HuH-7 (cell line): ENCODE data around the gene PSMF1.
"Not testable (repeated sequence)": the region's sequence is repeated elsewhere in the genome, so short reads cannot be mapped to it uniquely, and the experiment has no call there.

Experiments used
- DNase-seq: peaks from one replicate; pipeline ENCODE4 v3.0.0; 2011; ENCODE audit warnings: low spot score

Gene PSMF1

GRCh38 chr20:1122388-1123315, 4.2 kb downstream of the PSMF1 start:
- peak; percentile 54 for DNase-seq

DNA sequence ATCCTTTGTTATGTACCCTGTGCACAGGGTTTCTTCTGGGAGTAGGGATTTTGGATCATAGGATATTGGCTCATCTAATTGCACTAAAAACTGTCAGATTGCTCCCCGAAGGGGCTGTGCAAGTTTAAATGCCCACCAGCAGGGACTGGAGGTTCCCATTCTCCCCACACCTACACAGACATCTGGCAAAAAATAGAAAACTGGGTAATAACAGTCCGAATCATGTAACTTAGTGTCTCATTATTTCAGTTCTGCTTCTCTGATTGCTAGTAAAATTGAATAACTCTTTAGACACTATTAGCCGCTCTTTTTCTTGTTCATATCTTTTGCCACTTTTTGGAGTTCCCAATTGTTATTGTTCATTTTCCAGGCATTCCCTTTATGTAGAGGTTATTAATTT, 5.3 kb downstream of the PSMF1 start:
- no peak for DNase-seq

DNA sequence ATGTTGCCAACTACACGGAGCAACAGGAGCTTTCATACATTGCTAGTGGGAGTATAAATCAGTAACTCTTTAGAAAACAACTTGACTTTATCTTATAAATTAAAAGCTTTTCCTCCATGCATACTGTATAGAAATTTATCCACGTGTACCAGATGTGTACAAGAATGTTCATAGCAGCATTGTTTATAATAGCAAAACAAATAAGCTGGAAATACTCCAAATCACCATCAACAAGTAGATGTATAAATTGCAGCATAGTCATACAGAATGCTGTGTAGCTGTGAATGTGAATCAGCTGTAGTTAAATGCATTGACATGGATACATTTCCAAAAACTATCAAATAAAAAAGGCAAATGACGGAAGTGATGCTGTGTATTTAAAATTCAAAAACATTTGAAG, 6.0 kb downstream of the PSMF1 start:
- no peak for DNase-seq

GRCh38 chr20:1125277-1125676, 6.9 kb downstream of the PSMF1 start:
- no peak for DNase-seq

- no peak for DNase-seq
Measured at GRCh38 chr20:1127840-1128239, 9.4 kb downstream of the PSMF1 start.

DNA sequence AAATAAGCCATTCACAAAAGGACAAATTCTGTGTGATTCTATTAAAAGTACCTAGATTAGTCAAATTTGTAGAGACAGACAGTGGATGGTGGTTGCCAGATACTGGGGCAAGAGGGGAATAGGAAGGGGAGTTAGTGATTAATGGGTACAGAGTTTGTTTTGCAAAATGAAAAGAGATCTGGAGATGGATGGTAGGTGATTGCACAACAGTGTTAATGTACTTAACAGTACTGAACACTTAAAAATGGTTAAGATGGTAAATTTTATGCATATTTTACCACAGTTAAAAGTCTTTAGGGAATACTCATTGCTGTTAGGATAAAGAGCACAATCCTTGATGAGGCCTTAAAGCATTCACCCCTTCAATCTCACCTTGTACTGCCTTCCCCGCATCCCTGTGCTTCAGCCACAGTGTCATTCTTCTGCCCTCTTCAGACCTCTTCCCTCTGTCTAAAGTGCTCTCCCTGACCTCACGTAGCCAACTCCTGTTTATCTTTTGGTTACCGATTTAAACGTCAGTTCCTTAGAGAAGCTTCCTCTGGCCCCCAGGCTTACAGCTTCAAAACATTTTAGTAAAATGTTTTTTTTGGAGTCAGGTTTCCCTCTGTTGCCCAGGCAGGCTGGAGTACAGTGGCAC, 11.8 kb downstream of the PSMF1 start:
- DNase-seq, result no peak

DNA sequence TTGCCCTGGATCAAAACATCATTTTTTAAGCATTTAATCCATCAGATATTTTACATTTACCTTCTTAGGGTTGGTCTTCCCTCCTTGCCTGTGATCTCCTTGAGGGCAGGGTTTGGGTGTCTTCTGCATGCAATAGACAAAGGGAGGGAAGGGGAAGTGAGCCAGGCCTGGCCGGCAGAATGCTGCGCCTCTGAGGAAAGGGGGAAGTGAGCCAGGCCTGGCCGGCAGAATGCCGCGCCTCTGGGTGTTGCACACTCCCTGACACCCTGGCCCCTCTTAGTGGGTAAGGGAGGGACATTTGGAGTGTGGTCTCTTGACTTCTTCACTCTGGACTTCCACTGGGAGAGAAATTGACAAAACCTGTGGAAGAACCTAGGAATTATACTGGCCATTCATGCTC, 12.4 kb downstream of the PSMF1 start:
- DNase-seq, result no peak

DNA sequence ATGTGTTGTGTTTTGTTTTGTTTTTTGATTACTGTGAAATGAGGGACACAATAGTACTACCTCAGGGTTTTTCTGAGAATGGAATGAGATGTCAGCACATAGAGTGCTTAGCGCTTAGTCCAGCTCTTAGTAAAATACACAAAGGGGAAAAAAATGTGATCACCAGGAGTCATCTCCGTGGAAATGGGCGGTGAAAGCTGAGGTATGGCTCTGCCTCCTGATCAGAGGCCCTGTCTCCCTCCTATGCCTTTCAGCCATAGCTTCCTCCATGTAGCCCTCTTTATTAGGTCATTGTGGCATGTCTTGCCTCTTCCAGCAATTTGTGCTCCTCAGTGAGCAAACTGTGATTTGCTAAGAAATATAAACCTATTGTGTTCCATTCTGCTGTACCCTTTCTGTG, 13.0 kb downstream of the PSMF1 start:
- DNase-seq, result no peak

DNA sequence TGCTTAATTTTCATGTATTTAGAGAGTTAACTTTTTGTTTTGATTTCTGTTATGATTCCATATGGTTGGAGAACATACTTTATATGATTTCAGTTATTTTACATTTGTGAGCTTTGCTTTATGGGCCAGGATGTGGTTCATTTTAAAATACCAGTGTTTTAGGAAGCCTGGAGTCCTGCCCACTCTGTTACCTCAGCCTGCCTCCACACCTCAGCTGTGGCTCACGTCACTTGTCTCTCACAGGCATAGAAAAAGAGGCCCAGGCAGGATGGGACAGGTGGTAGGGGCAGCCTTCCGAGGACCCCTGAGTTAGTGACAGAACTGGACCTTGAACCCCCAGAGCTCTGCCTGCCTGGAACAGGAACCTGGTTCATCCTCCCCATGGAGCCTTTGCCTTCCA, 16.0 kb downstream of the PSMF1 start:
- no peak for DNase-seq

GRCh38 chr20:1134836-1135235, 16.4 kb downstream of the PSMF1 start:
- DNase-seq, result no peak

GRCh38 chr20:1137236-1137635, 18.8 kb downstream of the PSMF1 start:
- DNase-seq, result no peak

DNA sequence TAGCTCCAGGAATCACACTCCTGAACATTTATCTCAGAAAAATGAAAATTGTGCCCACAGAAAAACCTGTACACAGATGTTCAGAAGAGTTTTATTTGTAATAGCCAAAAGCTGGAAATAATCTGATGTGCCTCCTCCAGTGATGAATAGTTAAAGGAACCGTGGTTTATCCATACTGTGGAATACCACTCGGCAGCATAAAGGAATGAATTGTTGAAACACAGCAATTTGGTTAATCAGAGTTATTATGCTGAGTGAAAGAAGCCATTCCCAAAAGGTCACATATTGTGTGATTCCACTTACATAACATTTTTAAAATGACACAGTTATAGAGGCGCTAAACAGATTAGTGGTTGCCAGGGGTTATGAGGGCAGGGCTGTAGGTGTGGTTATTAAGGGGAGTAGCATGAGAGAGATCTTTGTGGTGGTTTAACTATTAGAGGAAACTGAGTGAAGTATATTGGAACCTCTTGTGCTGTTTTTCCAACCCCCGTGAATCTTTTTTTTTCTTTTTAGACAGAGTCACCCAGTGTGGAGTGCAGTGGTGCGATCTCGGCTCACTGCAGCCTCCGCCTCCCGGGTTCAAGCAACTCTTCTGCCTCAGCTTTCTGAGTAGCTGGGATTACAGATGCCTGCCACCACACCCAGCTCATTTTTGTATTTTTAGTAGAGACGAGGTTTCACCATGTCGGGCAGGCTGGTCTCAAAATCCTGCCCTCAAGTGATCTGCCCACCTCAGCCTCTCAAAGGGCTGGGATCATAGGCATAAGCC, 26.2 kb downstream of the PSMF1 start:
- no peak for DNase-seq

GRCh38 chr20:1146957-1147356, 28.6 kb downstream of the PSMF1 start:
- no peak for DNase-seq

DNA sequence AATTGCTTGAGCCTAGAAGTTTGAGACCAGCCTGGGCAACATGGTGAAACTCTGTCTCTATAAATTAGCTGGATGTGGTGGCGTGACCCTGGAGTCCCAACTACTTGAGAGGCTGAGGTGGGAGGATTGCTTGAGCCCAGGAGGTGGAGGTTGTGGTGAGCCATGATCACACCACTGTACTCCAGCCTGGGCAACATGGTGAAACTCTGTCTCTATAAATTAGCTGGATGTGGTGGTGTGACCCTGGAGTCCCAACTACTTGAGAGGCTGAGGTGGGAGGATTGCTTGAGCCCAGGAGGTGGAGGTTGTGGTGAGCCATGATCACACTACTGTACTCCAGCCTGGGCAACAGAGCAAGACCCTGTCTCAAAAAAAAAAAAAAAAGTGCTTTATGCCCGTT, 31.4 kb downstream of the PSMF1 start:
- not testable (repeated sequence) for DNase-seq

DNA sequence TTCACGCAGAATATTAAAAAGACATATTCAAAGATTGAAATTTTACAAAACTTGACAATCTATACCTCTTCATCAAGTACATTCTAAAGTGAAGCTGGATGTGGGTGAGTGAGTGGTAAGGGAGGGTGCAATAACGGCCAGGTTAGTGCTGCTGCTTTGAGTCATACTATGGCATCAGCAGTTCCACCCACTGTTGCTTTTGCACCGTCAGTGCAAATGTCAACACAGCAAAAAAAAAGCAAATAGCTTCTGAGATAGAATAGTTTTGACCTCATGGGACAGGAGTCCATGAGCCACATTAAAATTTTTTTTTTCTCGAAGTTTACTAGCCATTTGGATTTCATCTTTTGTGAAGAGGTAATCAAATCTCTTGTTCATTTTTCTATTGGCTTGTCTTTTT, 31.8 kb downstream of the PSMF1 start:
- DNase-seq, result peak; percentile 36

DNA sequence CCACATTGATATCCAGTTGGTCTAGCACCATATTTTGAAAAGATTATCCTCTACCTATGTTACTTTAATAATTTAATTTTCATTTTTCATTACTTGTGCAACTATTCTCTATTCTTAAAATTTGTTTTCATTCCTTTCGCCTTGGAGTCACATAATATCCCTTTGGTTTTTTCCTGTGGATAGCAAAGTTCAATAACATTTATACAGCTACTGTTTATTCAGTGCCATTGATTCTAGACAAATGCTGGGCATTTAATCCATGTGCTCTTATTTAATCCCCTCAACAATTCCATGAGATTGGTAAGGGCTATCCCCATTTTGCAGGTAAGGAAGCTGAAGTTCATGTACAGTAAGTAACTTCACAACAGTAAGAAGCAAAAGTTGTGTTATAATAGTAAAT, 32.6 kb downstream of the PSMF1 start:
- DNase-seq, result no peak

DNA sequence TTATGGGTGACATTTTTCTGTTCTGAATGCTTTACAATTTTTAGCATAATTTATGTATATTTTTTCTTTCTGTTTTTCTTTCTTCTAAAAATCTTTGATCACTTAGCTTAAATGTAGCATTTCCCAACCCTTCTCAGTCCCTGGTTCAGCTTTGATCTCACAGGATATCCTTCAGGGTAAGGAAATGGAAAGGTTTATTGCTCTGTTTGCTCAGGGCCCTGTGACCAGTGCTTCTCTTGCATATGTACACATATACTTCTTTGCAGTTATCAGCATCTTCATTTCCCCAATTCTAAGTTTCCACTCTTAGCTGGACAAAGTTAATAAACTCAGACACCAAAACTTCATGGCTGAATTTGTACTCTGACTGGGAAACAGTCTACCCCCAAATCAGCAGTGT, 35.8 kb downstream of the PSMF1 start:
- DNase-seq, result no peak

- DNase-seq, result no peak
Measured at GRCh38 chr20:1154691-1155090, 36.3 kb downstream of the PSMF1 start.

DNA sequence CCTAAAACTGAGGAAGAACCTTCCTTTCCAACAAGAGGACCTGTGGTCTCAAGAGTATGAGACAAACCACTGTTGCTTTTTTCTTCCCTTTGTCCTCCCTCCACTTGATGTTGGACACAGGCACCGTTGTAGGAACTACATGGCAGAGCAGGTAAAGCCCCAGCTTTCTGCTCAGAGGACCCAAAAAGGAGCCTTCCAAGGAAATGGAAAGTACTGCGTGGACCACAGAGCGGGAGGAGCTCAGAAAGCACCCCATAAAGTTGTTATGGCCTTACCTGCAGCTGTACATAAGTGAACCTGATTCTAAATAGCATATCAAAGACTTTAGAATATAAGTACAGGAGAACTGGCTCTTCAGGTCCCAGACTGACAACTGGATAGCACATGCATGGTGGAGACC, 36.9 kb downstream of the PSMF1 start:
- no peak for DNase-seq

DNA sequence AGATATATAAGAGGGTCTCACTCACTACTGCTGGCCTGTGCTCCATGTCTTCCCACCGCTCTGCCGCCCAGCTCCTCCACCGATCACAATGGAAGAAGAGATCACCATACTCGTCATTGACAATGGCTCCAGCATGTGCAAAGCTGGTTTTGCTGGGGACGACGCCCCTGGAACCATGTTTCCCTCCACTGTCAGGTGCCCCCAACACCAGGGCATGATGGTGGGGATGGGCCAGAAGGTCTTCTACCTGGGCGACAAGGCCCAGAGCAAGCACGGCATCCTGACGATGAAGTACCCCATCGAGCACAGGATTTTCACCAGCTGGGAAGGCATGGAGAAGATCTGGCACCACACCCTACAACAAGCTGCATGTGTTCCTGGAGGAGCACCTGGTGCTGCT, 42.1 kb downstream of the PSMF1 start:
- DNase-seq, result no peak

GRCh38 chr20:1160991-1161390, 42.6 kb downstream of the PSMF1 start:
- DNase-seq, result no peak

DNA sequence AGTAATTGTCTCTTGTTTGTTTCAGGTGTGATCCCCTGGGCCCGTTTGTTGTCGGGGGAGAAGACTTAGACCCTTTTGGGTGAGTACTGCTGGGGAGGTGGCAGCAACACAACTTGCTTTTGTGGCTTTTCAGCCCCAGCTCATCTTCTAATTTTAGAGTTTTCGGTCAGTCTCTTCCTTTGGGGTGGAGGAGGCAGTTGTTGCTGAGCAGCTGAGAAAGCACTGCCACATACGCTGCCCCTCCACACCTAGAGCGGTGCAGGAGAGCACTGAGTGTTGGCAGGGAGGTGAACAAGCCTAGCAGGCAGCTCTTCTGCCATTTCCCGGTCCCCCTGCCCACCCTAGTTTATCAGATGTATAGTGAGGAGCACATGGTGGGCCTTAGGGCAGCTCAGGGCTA, 44.7 kb downstream of the PSMF1 start:
- no peak for DNase-seq

- DNase-seq, result no peak
Measured at GRCh38 chr20:1163653-1164052, 45.3 kb downstream of the PSMF1 start.
